K562 (cell line): ENCODE results near the gene WWOX. TPM values are rescaled to one million over a fixed set of nuclear protein-coding genes. Genes with fewer than 3 reads are reported as not detected.

Experiments
- ATAC-seq: fragments of 200-7000 bp; cut with Tn5 transposase; 3 replicates; pipeline ENCODE4 v1.9.1; 2020; ENCODE audit warnings: moderate library complexity
- BruUV-seq: library from RNA; stranded (reverse); fragments of 400-500 nt; replicated peaks from 2 replicates; lab custom pipeline; 2021; lab: Mats Ljungman, UMichigan
- CTCF ChIA-PET: fragments of 300-600 bp; formaldehyde crosslinking; extraction: SDS; loops from one replicate; lab custom pipeline; 2021; ENCODE audit warnings: low intra/inter-chr PET ratio; lab: Yijun Ruan, JAX
- POLR2A ChIA-PET: fragments of 300-600, 350-650 bp; sonication (Branson Sonifier 250); formaldehyde crosslinking; extraction: SDS; loops from one replicate; lab custom pipeline; 2021; ENCODE audit warnings: antibody characterized with exemption, inconsistent platforms; lab: Yijun Ruan, JAX
- DNase-seq, 4 experiments: peaks; one replicate each; pipeline versions ENCODE4 v3.0.0 to v3.0.0-alpha.2; 2011 to 2018; ENCODE audit warnings: low spot score in 3 of 4, mixed read lengths in 3 of 4; ENCODE audit errors: extremely low read depth in 1 of 4
- FAIRE-seq: peaks from 2 replicates; lab custom pipeline; 2011; peaks lifted over from hg19 to GRCh38; lab: Jason Lieb, UNC
- H2AFZ ChIP-seq: 2 replicates; pipeline ENCODE4 v1.6.0; 2011; ENCODE audit warnings: low read depth, low read length, control low read depth, inconsistent platforms
- H3K27ac ChIP-seq: fragments of 200-600 bp; 3 replicates; pipeline ENCODE4 v1.8.0; 2011; ENCODE audit warnings: low read depth, mild to moderate bottlenecking, control low read depth, inconsistent platforms, low read length, moderate library complexity, mixed read lengths; ENCODE audit errors: extremely low read depth
- H3K27me3 ChIP-seq, 2 experiments: fragments of 300-600 bp in 1 of 2; 2 replicates in 1 of 2; 3 replicates in 1 of 2; pipeline versions ENCODE4 v1.6.0 to v1.8.0; 2011; ENCODE audit warnings: inconsistent platforms in 2 of 2, low read length in 2 of 2, mild to moderate bottlenecking in 1 of 2, mixed read lengths in 1 of 2, moderate library complexity in 1 of 2; ENCODE audit not compliant: control insufficient read depth in 2 of 2, insufficient read depth in 2 of 2
- H3K36me3 ChIP-seq: fragments of 300-600 bp; 3 replicates; pipeline ENCODE4 v1.8.0; 2011; ENCODE audit warnings: mild to moderate bottlenecking, low read length, inconsistent platforms; ENCODE audit not compliant: control insufficient read depth, insufficient read depth
- H3K4me1 ChIP-seq, 2 experiments: fragments of 200-600 bp in 1 of 2; replicated peaks in 1 of 2; 2 replicates in 1 of 2; 3 replicates in 1 of 2; pipeline versions ENCODE4 v1.5.1 to v1.8.0; 2011; ENCODE audit warnings: inconsistent platforms in 2 of 2, low read length in 2 of 2, mild to moderate bottlenecking in 1 of 2, mixed read lengths in 1 of 2, moderate library complexity in 1 of 2; ENCODE audit not compliant: control insufficient read depth in 2 of 2, insufficient read depth in 2 of 2
- H3K4me2 ChIP-seq: 2 replicates; pipeline ENCODE4 v1.6.1; 2011; ENCODE audit warnings: low read length, control low read depth, inconsistent platforms, mixed read lengths; ENCODE audit not compliant: insufficient read depth
- H3K4me3 ChIP-seq: fragments of 200-600 bp; sonication (generic), shearing (Covaris generic); 2 replicates; pipeline ENCODE4 v1.5.1; 2016; ENCODE audit warnings: control low read depth, inconsistent platforms
- H3K79me2 ChIP-seq: fragments of 200-600 bp; 3 replicates; pipeline ENCODE4 v1.8.0; 2011; ENCODE audit warnings: low read length, inconsistent platforms; ENCODE audit not compliant: control insufficient read depth, insufficient read depth
- H3K9ac ChIP-seq, 2 experiments: 2 replicates each; pipeline versions ENCODE4 v1.6.0 to v1.6.1; 2011; ENCODE audit warnings: low read depth in 2 of 2, low read length in 2 of 2, control low read depth in 1 of 2, inconsistent platforms in 1 of 2, mild to moderate bottlenecking in 1 of 2, mixed read lengths in 1 of 2; ENCODE audit not compliant: insufficient read depth in 1 of 2
- H3K9me1 ChIP-seq: one replicate; pipeline ENCODE4 v1.6.0; 2011; ENCODE audit warnings: inconsistent platforms, mild to moderate bottlenecking, low read length, moderate library complexity; ENCODE audit not compliant: control insufficient read depth, insufficient read depth
- H3K9me3 ChIP-seq: replicated peaks from 2 replicates; pipeline ENCODE4 v1.5.1; 2011; ENCODE audit warnings: low read depth, low read length, inconsistent platforms; ENCODE audit not compliant: control insufficient read depth, insufficient read depth
- H4K20me1 ChIP-seq: replicated peaks from 2 replicates; pipeline ENCODE4 v1.6.1; 2011; ENCODE audit warnings: low read length, inconsistent platforms, mixed read lengths; ENCODE audit not compliant: control insufficient read depth, insufficient read depth
- ARHGAP35 ChIP-seq: fragments of 450-650 bp; IDR thresholded peaks from 2 replicates; pipeline ENCODE4 v1.6.1; 2018; ENCODE audit not compliant: partially characterized antibody
- CREB3 ChIP-seq: fragments of 450-650 bp; conservative IDR thresholded peaks from 2 replicates; pipeline ENCODE4 v1.6.1; 2016; ENCODE audit warnings: missing genetic modification characterization, low read depth, mild to moderate bottlenecking, missing compliant biosample characterization, moderate library complexity
- HNRNPLL ChIP-seq: fragments of 200-400 bp; formaldehyde crosslinking; IDR thresholded peaks from 2 replicates; pipeline ENCODE4 v1.6.1; 2017; ENCODE audit warnings: low read length, low read depth, mild to moderate bottlenecking; ENCODE audit not compliant: poor library complexity, severe bottlenecking
- MECOM ChIP-seq: fragments of 250-450 bp; sonication (Bioruptor Pico); IDR thresholded peaks from 2 replicates; pipeline ENCODE4 v1.8.0; 2022; ENCODE audit warnings: inconsistent platforms
- NFE2 ChIP-seq: IDR thresholded peaks from 2 replicates; pipeline ENCODE4 v1.6.1; 2014; ENCODE audit warnings: antibody characterized with exemption, low read depth
- SRF ChIP-seq, 2 experiments: fragments of 250-450, 450-650 bp in 1 of 2; sonication (Bioruptor Pico) in 1 of 2; sonication (generic) in 1 of 2; formaldehyde crosslinking; IDR thresholded peaks; 2 replicates each; pipeline versions ENCODE4 v1.5.0 to v1.5.1; 2020 to 2022; ENCODE audit warnings: mild to moderate bottlenecking in 1 of 2, missing genetic modification reagents in 1 of 2
- ZFP36 ChIP-seq: fragments of 150-350 bp; IDR thresholded peaks from 2 replicates; pipeline ENCODE4 v1.6.1; 2018; ENCODE audit warnings: low read length, low read depth; ENCODE audit not compliant: partially characterized antibody
- ZNF324 ChIP-seq: fragments of 250-450 bp; sonication (Bioruptor Pico); IDR thresholded peaks from 2 replicates; pipeline ENCODE4 v1.4.0; 2020; ENCODE audit warnings: mild to moderate bottlenecking
- ZNF449 ChIP-seq: fragments of 250-450 bp; sonication (Bioruptor Pico); IDR thresholded peaks from 2 replicates; pipeline ENCODE4 v1.8.0; 2022; ENCODE audit warnings: moderate library complexity, mild to moderate bottlenecking, inconsistent platforms
- ZNF584 ChIP-seq: fragments of 200-800 bp; sonication (Bioruptor generic); IDR thresholded peaks from 2 replicates; pipeline ENCODE4 v1.6.1; 2016; ENCODE audit warnings: low read depth, mild to moderate bottlenecking, missing genetic modification characterization, missing compliant biosample characterization
- ZNF75A ChIP-seq: fragments of 450-650 bp; formaldehyde crosslinking; IDR thresholded peaks from 2 replicates; pipeline ENCODE4 v1.4.0; 2020; ENCODE audit warnings: mild to moderate bottlenecking
- ZNF778 ChIP-seq: fragments of 450-650 bp; formaldehyde crosslinking; IDR thresholded peaks from 2 replicates; pipeline ENCODE4 v1.4.0; 2020; ENCODE audit warnings: mild to moderate bottlenecking, moderate library complexity
- WGBS: fragments of 100-300 bp; shearing (Covaris generic); methylation state at CpG from one replicate; pipeline ENCODE4 v1.1.6; 2016; ENCODE audit warnings: low coverage, mixed read lengths; ENCODE audit not compliant: insufficient coverage; ENCODE audit errors: missing lambda C conversion rate; 5-methylcytosine and 5-hydroxymethylcytosine counted together
- in situ Hi-C: fragments of 300-500 bp; cut with MboI; formaldehyde crosslinking; loops from 4 replicates; pipeline ENCODE4 v1.15.0; 2018; ENCODE audit warnings: inconsistent platforms, mixed read lengths
- intact Hi-C: fragments of 100-400 bp; cut with micrococcal nuclease; formaldehyde crosslinking; loops from 2 replicates; pipeline ENCODE4 v1.14.2; 2022
- polyA plus RNA-seq, 8 experiments: library from polyadenylated mRNA; depleted of rRNA in 4 of 8; stranded (reverse) in 5 of 8; unstranded in 3 of 8; fragments of >200 nt; fragmentation: Nextera tagmentation in 2 of 8; fragmentation: Illumina TruSeq in 1 of 8; extraction: Ambion mirVana in 2 of 8; extraction: Trizol in 1 of 8; gene quantifications; 2 replicates each; pipeline versions ENCODE4 v1.2.1 to v1.2.3, GENCODE V29; 2011 to 2014; ENCODE audit warnings: inconsistent platforms in 1 of 8, missing spikeins in 1 of 8
- total RNA-seq, 7 experiments: library from RNA; depleted of rRNA in 6 of 7; stranded (reverse); fragments of >200 nt in 6 of 7; fragmentation: Illumina TruSeq in 2 of 7; extraction: Trizol in 2 of 7; gene quantifications; 2 replicates each; pipeline versions ENCODE4 v1.2.1 to v1.2.3, GENCODE V29; 2011 to 2021; ENCODE audit warnings: low replicate concordance in 1 of 7

The WWOX gene
- total and polyA plus RNA-seq, 9 of the 15 experiments (the other 6 are each of a cell fraction or from before 2014, with no cell fraction given), result 1.6 to 22.7 (median 8.1) TPM

DNA sequence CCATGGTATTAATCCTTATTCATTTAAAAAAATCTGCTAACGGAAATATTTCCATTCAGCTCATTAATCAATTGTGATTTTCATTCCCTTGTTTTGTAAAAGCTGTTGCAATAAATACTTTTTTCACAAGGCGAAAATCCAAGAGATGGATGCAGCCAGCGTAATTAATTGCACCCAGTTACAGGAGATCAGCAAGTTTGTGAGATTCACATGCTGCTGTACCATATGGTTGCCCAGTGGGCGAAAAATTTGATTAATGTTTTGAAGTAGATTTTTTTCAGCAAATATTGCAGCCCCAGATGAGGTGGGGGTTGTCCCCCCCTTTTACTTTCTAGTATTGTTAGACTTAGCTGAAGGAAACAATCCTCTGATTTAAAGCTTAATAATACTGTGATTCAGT lies 186.6 kb downstream of the WWOX start:
- no peak for FAIRE-seq
- Histone ChIP-seq H3K4me3 (no peak overlapping the region), H3K27me3 (peaks cover 11 to 15% of the 10 kb centered on the region in 2 experiments), H3K27ac (no peak overlapping the region), H3K4me2 (no peak overlapping the region), H3K79me2 (no peaks in the 10 kb centered on the region), H2AFZ (no peak overlapping the region), H3K9ac (no peak overlapping the region), H3K4me1 (no peaks in the 10 kb centered on the region), H3K9me3 (no peaks in the 10 kb centered on the region), H3K36me3 (no peaks in the 10 kb centered on the region), H3K9me1 (no peaks in the 10 kb centered on the region), H4K20me1 (no peaks in the 10 kb centered on the region)
- WGBS, result 0% methylated on average over 4 of the region's 4 CpGs
- in situ Hi-C loops, result no loop called here
- TF ChIP-seq ZNF75A (CRISPR knock-in tag) (no peak), MECOM (no peak), CREB3 (tag) (no peak), ZFP36 (no peak), HNRNPLL (no peak), ZNF584 (CRISPR knock-in tag) (no peak), ZNF324 (CRISPR knock-in tag) (no peak), ZNF449 (CRISPR knock-in tag) (no peak), ARHGAP35 (no peak), NFE2 (no peak), SRF (CRISPR knock-in tag; IDR thresholded peaks at IDR 0.05) (no peak), ZNF778 (CRISPR knock-in tag) (no peak)
- DNase-seq, result no peak
- intact Hi-C loops, result no loop called here
- BruUV-seq, result no TSS peak
- POLR2A ChIA-PET, result no interaction called here
- ATAC-seq, result no peak
- CTCF ChIA-PET, result no interaction called here
